ENCODE results near the gene CHKB.

The CHKB gene

GRCh38 chr22:50626314-50626849, 43.7 kb upstream of the CHKB start:
- FAIRE-seq, result no peak
- no peak for DNase-seq (ENCODE audit: insufficient read length, low spot score)
- TF ChIP-seq CTCF (IDR thresholded peaks at IDR 0.05; ENCODE audit: insufficient read depth, missing control alignments), result no peak

GRCh38 chr22:50625568-50626313, 43.1 kb upstream of the CHKB start:
- TF ChIP-seq CTCF (IDR thresholded peaks at IDR 0.05; ENCODE audit: insufficient read depth, missing control alignments), result no peak
- FAIRE-seq, result no peak
- DNase-seq (ENCODE audit: insufficient read length, low spot score), result no peak

- FAIRE-seq (no peak), DNase-seq (ENCODE audit: insufficient read length, low spot score) (no peak)
- no peak for TF ChIP-seq CTCF (IDR thresholded peaks at IDR 0.05; ENCODE audit: insufficient read depth, missing control alignments)
Observed at GRCh38 chr22:50625131-50625567, 42.5 kb upstream of the CHKB start.

GRCh38 chr22:50624347-50625130, 41.9 kb upstream of the CHKB start:
- FAIRE-seq (no peak), DNase-seq (ENCODE audit: insufficient read length, low spot score) (no peak)
- no peak for TF ChIP-seq CTCF (IDR thresholded peaks at IDR 0.05; ENCODE audit: insufficient read depth, missing control alignments)

- no peak for TF ChIP-seq CTCF (IDR thresholded peaks at IDR 0.05; ENCODE audit: insufficient read depth, missing control alignments)
- DNase-seq (ENCODE audit: insufficient read length, low spot score), result no peak
- FAIRE-seq, result no peak
Observed at GRCh38 chr22:50622723-50623327, 40.2 kb upstream of the CHKB start.

- TF ChIP-seq CTCF (IDR thresholded peaks at IDR 0.05; ENCODE audit: insufficient read depth, missing control alignments), result no peak
- FAIRE-seq (no peak), DNase-seq (ENCODE audit: insufficient read length, low spot score) (no peak)
Observed at GRCh38 chr22:50621948-50622722, 39.5 kb upstream of the CHKB start.
